ENCODE measurements around the gene RUSF1.

The RUSF1 gene

GRCh38 chr16:31535737-31536136, 27.5 kb upstream of the RUSF1 start:
- no peak for TF ChIP-seq FOXM1 (IDR thresholded peaks at IDR 0.05; ENCODE audit: borderline replicate concordance, low read depth)
- TF ChIP-seq RAD21 (IDR thresholded peaks at IDR 0.05; ENCODE audit: low read depth), result no peak
- no peak for TF ChIP-seq REST (IDR thresholded peaks at IDR 0.05; ENCODE audit: low read depth)
- no peak for TF ChIP-seq CEBPB (IDR thresholded peaks at IDR 0.05)
- TF ChIP-seq MAX (IDR thresholded peaks at IDR 0.05), result no peak
- TF ChIP-seq TCF12 (IDR thresholded peaks at IDR 0.05; ENCODE audit: low read depth), result no peak
- no peak for TF ChIP-seq TAF1 (IDR thresholded peaks at IDR 0.05; ENCODE audit: low read depth)
- TF ChIP-seq NFIC (IDR thresholded peaks at IDR 0.05), result no peak
- no peak for TF ChIP-seq YY1 (IDR thresholded peaks at IDR 0.05; ENCODE audit: low read depth)
- TF ChIP-seq ZBTB7A (IDR thresholded peaks at IDR 0.05; ENCODE audit: low read depth), result no peak
- TF ChIP-seq TEAD4 (IDR thresholded peaks at IDR 0.05), result no peak
- TF ChIP-seq USF1 (IDR thresholded peaks at IDR 0.05), result no peak
- TF ChIP-seq EP300 (IDR thresholded peaks at IDR 0.05; ENCODE audit: borderline replicate concordance), result no peak
- TF ChIP-seq CREB1 (IDR thresholded peaks at IDR 0.05; ENCODE audit: low read depth), result no peak
- no peak for TF ChIP-seq EGR1 (IDR thresholded peaks at IDR 0.05)

- no peak for TF ChIP-seq TCF12 (IDR thresholded peaks at IDR 0.05; ENCODE audit: low read depth)
- no peak for TF ChIP-seq RAD21 (IDR thresholded peaks at IDR 0.05; ENCODE audit: low read depth)
- no peak for TF ChIP-seq FOXM1 (IDR thresholded peaks at IDR 0.05; ENCODE audit: borderline replicate concordance, low read depth)
- TF ChIP-seq EGR1 (IDR thresholded peaks at IDR 0.05), result no peak
- no peak for TF ChIP-seq TAF1 (IDR thresholded peaks at IDR 0.05; ENCODE audit: low read depth)
- no peak for TF ChIP-seq CREB1 (IDR thresholded peaks at IDR 0.05; ENCODE audit: low read depth)
- TF ChIP-seq TEAD4 (IDR thresholded peaks at IDR 0.05), result no peak
- no peak for TF ChIP-seq MAX (IDR thresholded peaks at IDR 0.05)
- no peak for TF ChIP-seq USF1 (IDR thresholded peaks at IDR 0.05)
- TF ChIP-seq REST (IDR thresholded peaks at IDR 0.05; ENCODE audit: low read depth), result no peak
- TF ChIP-seq NFIC (IDR thresholded peaks at IDR 0.05), result no peak
- TF ChIP-seq YY1 (IDR thresholded peaks at IDR 0.05; ENCODE audit: low read depth), result no peak
Measured at GRCh38 chr16:31532896-31533295, 24.7 kb upstream of the RUSF1 start.

- TF ChIP-seq FOXM1 (IDR thresholded peaks at IDR 0.05; ENCODE audit: borderline replicate concordance, low read depth), result no peak
- TF ChIP-seq YY1 (IDR thresholded peaks at IDR 0.05; ENCODE audit: low read depth), result no peak
- no peak for TF ChIP-seq EGR1 (IDR thresholded peaks at IDR 0.05)
- TF ChIP-seq REST (IDR thresholded peaks at IDR 0.05; ENCODE audit: low read depth), result no peak
- no peak for TF ChIP-seq TEAD4 (IDR thresholded peaks at IDR 0.05)
- no peak for TF ChIP-seq CREB1 (IDR thresholded peaks at IDR 0.05; ENCODE audit: low read depth)
- TF ChIP-seq ZBTB7A (IDR thresholded peaks at IDR 0.05; ENCODE audit: low read depth), result no peak
Measured at GRCh38 chr16:31532120-31532519, 23.9 kb upstream of the RUSF1 start.

- TF ChIP-seq USF1 (IDR thresholded peaks at IDR 0.05) (no peak), EGR1 (IDR thresholded peaks at IDR 0.05) (no peak), RAD21 (IDR thresholded peaks at IDR 0.05; ENCODE audit: low read depth) (no peak), ZBTB7A (IDR thresholded peaks at IDR 0.05; ENCODE audit: low read depth) (no peak), CREB1 (IDR thresholded peaks at IDR 0.05; ENCODE audit: low read depth) (no peak), TCF12 (IDR thresholded peaks at IDR 0.05; ENCODE audit: low read depth) (no peak), TEAD4 (IDR thresholded peaks at IDR 0.05) (no peak), NFIC (IDR thresholded peaks at IDR 0.05) (no peak), YY1 (IDR thresholded peaks at IDR 0.05; ENCODE audit: low read depth) (no peak), CEBPB (IDR thresholded peaks at IDR 0.05) (no peak), TAF1 (IDR thresholded peaks at IDR 0.05; ENCODE audit: low read depth) (no peak), REST (IDR thresholded peaks at IDR 0.05; ENCODE audit: low read depth) (no peak), EP300 (IDR thresholded peaks at IDR 0.05; ENCODE audit: borderline replicate concordance) (no peak), MAX (IDR thresholded peaks at IDR 0.05) (no peak), FOXM1 (IDR thresholded peaks at IDR 0.05; ENCODE audit: borderline replicate concordance, low read depth) (no peak)
Measured at GRCh38 chr16:31531096-31531495, 22.9 kb upstream of the RUSF1 start.

All from Ishikawa (cell line).